CD4-positive, alpha-beta T cell (primary cell): Measurements from ENCODE around the gene ACAP1. TPM values are rescaled to one million over a fixed set of nuclear protein-coding genes. Genes with fewer than 3 reads are reported as not detected.
"Not testable (repeated sequence)": the region's sequence is repeated elsewhere in the genome, so short reads cannot be mapped to it uniquely, and the experiment has no call there.

Source experiments
- ATAC-seq: fragments of 200-7000 bp; cut with Tn5 transposase; one replicate; pipeline ENCODE4 v1.10.0; 2022; ENCODE audit warnings: mild to moderate bottlenecking; ENCODE audit not compliant: poor library complexity
- CTCF ChIA-PET: fragments of 350-600 bp; sonication (Branson Sonifier 250); formaldehyde crosslinking; loops from one replicate; lab custom pipeline; 2021; ENCODE audit warnings: antibody characterized with exemption, inconsistent platforms; lab: Charles Lee
- POLR2A ChIA-PET: fragments of 350-600 bp; sonication (Branson Sonifier 250); formaldehyde crosslinking; loops from one replicate; lab custom pipeline; 2021; ENCODE audit warnings: antibody characterized with exemption, inconsistent platforms; lab: Charles Lee
- DNase-seq, 14 experiments: peaks; one replicate each; pipeline ENCODE4 v3.0.0-alpha.2; 2013 to 2020; ENCODE audit warnings: mixed read lengths in 2 of 14
- H3K27ac ChIP-seq, 2 donors: one replicate each; pipeline versions ENCODE4 v1.5.1 to v1.7.0; 2013; ENCODE audit warnings: low read length in 2 of 2, low read depth in 1 of 2, mild to moderate bottlenecking in 1 of 2
- H3K27me3 ChIP-seq, 2 experiments: 1 replicate in 1 of 2; 2 replicates in 1 of 2; pipeline versions ENCODE4 v1.6.1 to v1.7.0; 2013; ENCODE audit warnings: low read length in 2 of 2, control low read depth in 1 of 2, mild to moderate bottlenecking in 1 of 2, moderate library complexity in 1 of 2; ENCODE audit not compliant: insufficient read depth in 2 of 2, control insufficient read depth in 1 of 2
- H3K36me3 ChIP-seq: one replicate; pipeline ENCODE4 v1.6.1; 2013; ENCODE audit warnings: low read length, control low read depth; ENCODE audit not compliant: insufficient read depth
- H3K4me1 ChIP-seq: one replicate; pipeline ENCODE4 v1.6.1; 2013; ENCODE audit warnings: low read length, control low read depth; ENCODE audit not compliant: insufficient read depth
- H3K4me3 ChIP-seq: one replicate; pipeline ENCODE4 v1.5.1; 2013; ENCODE audit warnings: mild to moderate bottlenecking, low read length, moderate library complexity
- H3K9me3 ChIP-seq, 2 experiments: 1 replicate in 1 of 2; 2 replicates in 1 of 2; pipeline versions ENCODE4 v1.6.1 to v1.7.0; 2013; ENCODE audit warnings: low read length in 2 of 2, mild to moderate bottlenecking in 2 of 2, control low read depth in 1 of 2, moderate library complexity in 1 of 2; ENCODE audit not compliant: control insufficient read depth in 1 of 2, insufficient read depth in 1 of 2
- H3K27ac Mint-ChIP-seq: one replicate; pipeline ENCODE4 v1.8.0; 2020; ENCODE audit warnings: mixed read lengths
- H3K27me3 Mint-ChIP-seq: one replicate; pipeline ENCODE4 v1.8.0; 2021; ENCODE audit warnings: mixed read lengths
- H3K36me3 Mint-ChIP-seq: one replicate; pipeline ENCODE4 v1.8.0; 2021; ENCODE audit warnings: low read depth, mixed read lengths
- H3K4me1 Mint-ChIP-seq: one replicate; pipeline ENCODE4 v1.8.0; 2021; ENCODE audit warnings: low read depth, mixed read lengths
- H3K4me3 Mint-ChIP-seq: one replicate; pipeline ENCODE4 v1.8.0; 2020; ENCODE audit warnings: mild to moderate bottlenecking, mixed read lengths
- H3K9me3 Mint-ChIP-seq: one replicate; pipeline ENCODE4 v1.8.0; 2020; ENCODE audit warnings: mixed read lengths
- CTCF ChIP-seq: fragments of 200-600 bp; IDR thresholded peaks from one replicate; pipeline ENCODE4 v1.8.0; 2022; ENCODE audit warnings: antibody characterized with exemption, mild to moderate bottlenecking
- intact Hi-C, 2 experiments: fragments of 100-400 bp; cut with DNase I in 1 of 2; cut with micrococcal nuclease in 1 of 2; formaldehyde crosslinking; loops; one replicate each; pipeline versions ENCODE4 v1.15.1 to v1.9.0; 2023 to 2025; cut with DNase I, micrococcal nuclease
- total RNA-seq, 174 experiments: library from RNA in 2 of 174; stranded (reverse) in 2 of 174; gene quantifications; one replicate each; pipeline ENCODE4 v1.2.3 and lab custom pipeline; 2021 to 2026

Gene ACAP1
- total RNA-seq, 2 experiments from 2014 or later: 565 to 575 TPM

DNA sequence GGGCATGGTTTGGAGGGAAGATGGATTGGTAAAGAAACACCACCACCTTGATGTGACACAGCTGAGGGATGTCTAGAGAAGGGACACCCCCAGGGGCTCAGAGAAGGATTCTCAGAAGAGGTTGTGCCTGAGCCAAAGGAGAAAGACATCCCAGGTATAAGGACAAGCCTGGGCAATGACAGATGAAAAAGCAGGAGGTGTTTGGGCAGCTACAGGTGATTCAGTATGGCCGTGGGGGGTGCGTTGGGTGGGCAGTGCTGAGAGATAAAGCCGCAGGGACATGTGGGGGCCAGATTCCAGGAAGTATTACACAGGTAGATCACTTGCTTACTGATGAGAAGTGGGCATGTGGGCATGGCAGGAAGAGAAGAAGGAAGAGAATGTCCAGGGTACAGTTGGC, 25.6 kb downstream of the ACAP1 start:
- Mint-ChIP-seq H3K27me3 (peaks cover 3% of the 10 kb centered on the region), H3K27ac (no peak overlapping the region), H3K36me3 (no peaks in the 10 kb centered on the region), H3K9me3 (no peaks in the 10 kb centered on the region), H3K4me3 (no peak overlapping the region), H3K4me1 (no peaks in the 10 kb centered on the region)
- Histone ChIP-seq H3K9me3 (no peaks in the 10 kb centered on the region), H3K4me1 (no peaks in the 10 kb centered on the region), H3K27ac (no peak overlapping the region), H3K36me3 (no peaks in the 10 kb centered on the region), H3K4me3 (no peak overlapping the region), H3K27me3 (no peaks in the 10 kb centered on the region)
- ChIA-PET CTCF (no interaction called here), POLR2A (no interaction called here)
- ATAC-seq (no peak), DNase-seq (no peak)
- TF ChIP-seq CTCF: no peak
- intact Hi-C loops: no loop called here

- Mint-ChIP-seq H3K4me1 (no peaks in the 10 kb centered on the region), H3K36me3 (no peaks in the 10 kb centered on the region), H3K9me3 (no peaks in the 10 kb centered on the region), H3K4me3 (no peak overlapping the region), H3K27ac (no peak overlapping the region), H3K27me3 (peaks cover 3% of the 10 kb centered on the region)
- ChIA-PET POLR2A (no interaction called here), CTCF (no interaction called here)
- H3K36me3 ChIP-seq: no peaks in the 10 kb centered on the region
- H3K27ac ChIP-seq: no peak overlapping the region
- no peak for TF ChIP-seq CTCF
- H3K4me1 ChIP-seq: no peaks in the 10 kb centered on the region
- H3K4me3 ChIP-seq: no peak overlapping the region
- intact Hi-C loops: no loop called here
- no peaks in the 10 kb centered on the region for H3K27me3 ChIP-seq
- no peaks in the 10 kb centered on the region for H3K9me3 ChIP-seq
- DNase-seq (no peak), ATAC-seq (no peak)
Measured at GRCh38 chr17:7363311-7363710, 27.0 kb downstream of the ACAP1 start.

DNA sequence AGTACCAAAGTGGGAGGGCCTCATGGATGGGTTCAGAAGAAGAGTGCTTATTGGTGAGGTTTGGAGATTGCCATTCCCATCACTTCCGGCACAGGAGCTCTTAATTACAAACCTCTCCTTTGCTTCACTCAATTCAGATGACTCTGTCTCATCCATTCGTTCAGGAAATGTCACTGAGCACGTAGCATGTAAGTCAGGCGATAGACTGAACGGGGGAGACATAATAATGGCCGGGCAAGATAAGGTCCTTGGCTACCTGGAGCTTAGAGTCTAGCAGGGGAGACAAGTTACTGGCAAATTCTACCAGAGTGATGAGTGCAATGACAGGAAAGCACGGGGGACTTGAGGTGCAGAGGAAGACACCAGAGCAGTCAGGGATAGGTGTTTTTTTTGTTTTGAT, 29.6 kb downstream of the ACAP1 start:
- H3K4me3 Mint-ChIP-seq, H3K4me1 Mint-ChIP-seq, H3K36me3 ChIP-seq, intact Hi-C loops, H3K27ac ChIP-seq, POLR2A ChIA-PET, H3K27me3 ChIP-seq, DNase-seq, H3K4me3 ChIP-seq, H3K36me3 Mint-ChIP-seq, ATAC-seq, H3K4me1 ChIP-seq, H3K9me3 ChIP-seq, CTCF ChIA-PET, H3K27ac Mint-ChIP-seq, H3K27me3 Mint-ChIP-seq, H3K9me3 Mint-ChIP-seq: not testable (repeated sequence)

DNA sequence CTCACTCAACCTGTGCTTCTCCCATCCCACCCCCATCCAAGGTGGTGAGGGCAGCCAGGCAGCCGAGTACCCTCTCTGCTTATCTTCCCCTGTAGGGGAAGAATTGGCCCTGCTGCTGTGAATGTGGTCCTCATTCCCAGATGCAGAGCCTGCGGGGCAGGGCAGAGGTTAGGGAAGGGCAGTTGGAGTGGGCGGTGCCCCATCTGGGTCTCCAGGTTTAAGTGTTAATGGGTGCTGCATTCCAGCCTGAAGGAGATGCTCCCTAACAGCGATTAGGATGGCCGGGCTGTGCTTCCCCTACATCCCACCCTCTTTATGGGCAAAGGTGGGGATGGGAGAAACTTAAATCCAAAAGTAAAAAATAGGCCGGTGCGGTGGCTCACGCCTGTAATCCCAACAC, 30.8 kb downstream of the ACAP1 start:
- Mint-ChIP-seq H3K4me1 (no peaks in the 10 kb centered on the region), H3K4me3 (no peak overlapping the region), H3K9me3 (no peaks in the 10 kb centered on the region), H3K27ac (no peak overlapping the region), H3K36me3 (no peaks in the 10 kb centered on the region), H3K27me3 (no peaks in the 10 kb centered on the region)
- ChIA-PET CTCF (no interaction called here), POLR2A (no interaction called here)
- H3K27ac ChIP-seq: no peak overlapping the region
- intact Hi-C loops: no loop called here
- H3K27me3 ChIP-seq: no peaks in the 10 kb centered on the region
- DNase-seq (no peak), ATAC-seq (no peak)
- H3K4me1 ChIP-seq: no peaks in the 10 kb centered on the region
- H3K4me3 ChIP-seq: no peak overlapping the region
- no peaks in the 10 kb centered on the region for H3K36me3 ChIP-seq
- no peaks in the 10 kb centered on the region for H3K9me3 ChIP-seq
- no peak for TF ChIP-seq CTCF
